ENCODE data around the gene ZNF778. TPM values are rescaled to one million over a fixed set of nuclear protein-coding genes. Genes with fewer than 3 reads are reported as not detected.

The ZNF778 gene
- total and polyA plus RNA-seq, 2 of the 8 experiments (the other 6 are each of a cell fraction or from before 2014, with no cell fraction given) = 9.5 to 21.9 TPM

DNA sequence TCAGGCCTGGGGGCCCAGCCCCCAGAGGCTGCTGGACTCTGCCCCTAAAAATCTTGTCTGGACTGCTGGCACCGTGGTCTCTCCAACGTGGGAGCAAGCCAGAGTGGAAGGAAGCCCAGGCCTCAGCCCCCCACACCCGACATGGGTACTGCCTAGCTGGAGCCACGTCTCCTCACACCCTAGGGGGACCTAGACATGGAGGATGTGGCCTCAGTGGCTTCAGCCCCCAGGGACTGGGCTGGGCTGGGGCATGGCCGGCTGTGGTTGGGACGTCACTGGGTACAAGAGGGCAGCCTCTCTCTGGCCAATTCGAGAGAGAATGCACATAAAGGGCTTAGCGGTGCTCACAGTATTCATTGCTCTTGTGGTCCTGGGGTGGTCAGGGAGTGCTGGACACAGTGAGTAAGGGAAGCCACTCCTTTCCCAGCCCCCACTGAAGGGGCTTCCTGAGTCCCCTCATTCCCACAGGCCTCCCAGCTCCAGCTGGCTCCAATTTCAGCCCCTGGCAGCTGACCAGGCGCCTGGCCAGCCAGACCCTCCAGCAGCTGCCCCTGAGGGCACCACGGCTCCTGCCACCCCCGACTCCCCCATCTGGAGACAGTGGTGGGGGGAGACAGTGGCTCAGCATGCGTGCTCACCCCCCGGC, 44.9 kb upstream of the ZNF778 start:
- TF ChIP-seq CTBP2 (IDR thresholded peaks at IDR 0.05; ENCODE audit: borderline replicate concordance, insufficient read depth, insufficient read length, low read length) = no peak
- peaks cover 0 to 7% (median 4%) of the 10 kb centered on the region in 4 experiments; a peak in 4 of 7 replicates for H3K27me3 ChIP-seq (replicated peaks in 1 of 4; ENCODE audit: control insufficient read depth in 3 of 4, extremely low read depth in 1 of 4, insufficient read depth in 3 of 4, low read length in 3 of 4)

More for the DNA sequence above, 44.9 kb upstream of the ZNF778 start:
- FAIRE-seq (no peak), DNase-seq (ENCODE audit: low read depth in 1 of 2, low spot score in 2 of 2) (no peak)
- no peak overlapping the region for H2AFZ ChIP-seq (ENCODE audit: low read length)
- no peaks in the 10 kb centered on the region for H3K79me1 ChIP-seq (ENCODE audit: low read depth, low read length)
- CTCF ChIA-PET (ENCODE audit: partially characterized antibody) = interaction anchor here (1.9 to 3.0 kb wide), 2 partner anchors 17 to 436 kb away, joined by 10 read pairs; no protein-coding TSS in a partner anchor
- H3K14ac ChIP-seq (ENCODE audit: insufficient read length) = no peak overlapping the region
- H3K23ac ChIP-seq (ENCODE audit: insufficient read length) = no peak overlapping the region
- H4K8ac ChIP-seq (ENCODE audit: extremely low read depth, insufficient read depth, low read length) = no peak overlapping the region
- no peak overlapping the region for H3K4me3 ChIP-seq (ENCODE audit: extremely low read depth in 1 of 4, insufficient read depth in 2 of 4, low read depth in 3 of 4, low read length in 4 of 4)
- no peak overlapping the region for H2BK120ac ChIP-seq (replicated peaks; ENCODE audit: low read depth, low read length)
- H2BK5ac ChIP-seq (ENCODE audit: low read depth, low read length) = no peak overlapping the region
- no peak overlapping the region for H3K4ac ChIP-seq (replicated peaks; ENCODE audit: insufficient read length, low read depth, low read length)
- H3K56ac ChIP-seq (replicated peaks; ENCODE audit: insufficient read length, low read depth, low read length) = no peak overlapping the region
- H4K5ac ChIP-seq (ENCODE audit: insufficient read length, low read depth, low read length) = no peak overlapping the region
- H2BK20ac ChIP-seq (ENCODE audit: low read length) = 0 out of 2 replicates have a peak overlapping the region, but pooled peaks have one; percentile 34
- peak overlapping the region in 1 of 2 experiments; percentile 26; a peak in 1 of 4 replicates for H3K4me2 ChIP-seq (ENCODE audit: insufficient read depth in 1 of 2, low read depth in 2 of 2, low read length in 2 of 2)
- peaks cover 5% of the 10 kb centered on the region for H3K23me2 ChIP-seq (ENCODE audit: low read depth, low read length)
- H2BK15ac ChIP-seq (ENCODE audit: low read length) = no peak overlapping the region
- H3K79me2 ChIP-seq (ENCODE audit: control insufficient read depth in 1 of 2, insufficient read depth in 2 of 2, low read length in 2 of 2) = no peaks in the 10 kb centered on the region
- H3K36me3 ChIP-seq (ENCODE audit: control insufficient read depth in 2 of 4, insufficient read depth in 4 of 4, low read length in 3 of 4) = no peaks in the 10 kb centered on the region
- H4K91ac ChIP-seq (replicated peaks; ENCODE audit: insufficient read length, low read length) = no peak overlapping the region
- POLR2A ChIA-PET (ENCODE audit: partially characterized antibody) = interaction anchor here (1.1 to 2.3 kb wide), 3 partner anchors 12 to 361 kb away, joined by 3 to 9 read pairs (median 5); partner anchors contain the start of genes APRT and SLC22A31
- H2BK12ac ChIP-seq (ENCODE audit: low read depth, low read length) = no peak overlapping the region
- H3K4me1 ChIP-seq (replicated peaks in 1 of 4; ENCODE audit: control insufficient read depth in 3 of 4, insufficient read depth in 4 of 4, low read length in 3 of 4) = peaks cover 0 to 26% (median 17%) of the 10 kb centered on the region in 4 experiments; a peak in 6 of 7 replicates
- peaks cover 0 to 3% of the 10 kb centered on the region in 2 experiments for H4K20me1 ChIP-seq (replicated peaks in 1 of 2; ENCODE audit: control insufficient read depth in 1 of 2, insufficient read depth in 2 of 2, low read length in 2 of 2)
- H3K9ac ChIP-seq (replicated peaks in 1 of 4; ENCODE audit: extremely low read depth in 1 of 4, low read depth in 3 of 4, low read length in 3 of 4) = no peak overlapping the region
- no peaks in the 10 kb centered on the region for H3K9me3 ChIP-seq (ENCODE audit: insufficient read depth in 2 of 2, low read depth in 1 of 2, low read length in 1 of 2)
- no peak overlapping the region for H3K27ac ChIP-seq (ENCODE audit: low read depth, low read length)
- H3K18ac ChIP-seq (ENCODE audit: extremely low read depth, low read length) = no peak overlapping the region
- H2AK5ac ChIP-seq (ENCODE audit: low read depth, low read length) = no peak overlapping the region; the same call in 1 of the 2 replicates
- 79% methylated on average over 13 of the region's 13 CpGs; no CpG with 5 or more reads in 1 of the 2 experiments for whole genome bisulfite sequencing, 2 experiments (ENCODE audit: extremely low coverage in 1 of 2, insufficient coverage in 1 of 2, insufficient read length in 1 of 2, insufficient replicate concordance in 2 of 2, low coverage in 1 of 2, low lambda C conversion rate in 2 of 2, missing lambda C conversion rate in 1 of 2)
